ENCODE measurements around the gene CDK19.

CDK19 gene

GRCh38 chr6:110800196-110800838 lies 15.0 kb downstream of the CDK19 start:
- TF ChIP-seq, protein P1, sequence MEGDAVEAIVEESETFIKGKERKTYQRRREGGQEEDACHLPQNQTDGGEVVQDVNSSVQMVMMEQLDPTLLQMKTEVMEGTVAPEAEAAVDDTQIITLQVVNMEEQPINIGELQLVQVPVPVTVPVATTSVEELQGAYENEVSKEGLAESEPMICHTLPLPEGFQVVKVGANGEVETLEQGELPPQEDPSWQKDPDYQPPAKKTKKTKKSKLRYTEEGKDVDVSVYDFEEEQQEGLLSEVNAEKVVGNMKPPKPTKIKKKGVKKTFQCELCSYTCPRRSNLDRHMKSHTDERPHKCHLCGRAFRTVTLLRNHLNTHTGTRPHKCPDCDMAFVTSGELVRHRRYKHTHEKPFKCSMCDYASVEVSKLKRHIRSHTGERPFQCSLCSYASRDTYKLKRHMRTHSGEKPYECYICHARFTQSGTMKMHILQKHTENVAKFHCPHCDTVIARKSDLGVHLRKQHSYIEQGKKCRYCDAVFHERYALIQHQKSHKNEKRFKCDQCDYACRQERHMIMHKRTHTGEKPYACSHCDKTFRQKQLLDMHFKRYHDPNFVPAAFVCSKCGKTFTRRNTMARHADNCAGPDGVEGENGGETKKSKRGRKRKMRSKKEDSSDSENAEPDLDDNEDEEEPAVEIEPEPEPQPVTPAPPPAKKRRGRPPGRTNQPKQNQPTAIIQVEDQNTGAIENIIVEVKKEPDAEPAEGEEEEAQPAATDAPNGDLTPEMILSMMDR (IDR thresholded peaks at IDR 0.05; ENCODE audit: insufficient read depth, low read depth, low read length, missing control alignments): no peak
- H3K4me3 ChIP-seq (ENCODE audit: low read depth, low read length): no peak overlapping the region
- DNase-seq (ENCODE audit: low read depth): no peak

DNA sequence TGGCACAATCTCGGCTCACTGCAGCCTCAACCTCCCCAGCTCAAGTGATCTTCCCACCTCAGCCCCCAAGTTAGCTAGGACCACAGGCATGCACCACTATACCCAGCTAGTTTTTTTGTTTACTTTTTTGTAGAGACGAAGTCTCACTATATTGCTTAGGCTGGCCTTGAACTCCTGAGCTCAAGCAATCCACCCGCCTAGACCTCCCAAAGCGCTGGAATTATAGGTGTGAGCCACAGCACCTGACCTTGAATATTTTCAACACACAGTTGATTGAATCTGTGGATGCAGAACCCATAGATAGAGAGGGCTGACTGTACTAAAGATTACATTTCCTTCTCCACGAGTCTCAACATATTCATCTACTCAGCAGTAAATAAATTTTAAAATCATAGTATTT lies 15.6 kb downstream of the CDK19 start:
- TF ChIP-seq, protein P1 (IDR thresholded peaks at IDR 0.05; ENCODE audit: insufficient read depth, low read depth, low read length, missing control alignments): no peak
- no peak overlapping the region for H3K4me3 ChIP-seq (ENCODE audit: low read depth, low read length)
- DNase-seq (ENCODE audit: low read depth): no peak

DNA sequence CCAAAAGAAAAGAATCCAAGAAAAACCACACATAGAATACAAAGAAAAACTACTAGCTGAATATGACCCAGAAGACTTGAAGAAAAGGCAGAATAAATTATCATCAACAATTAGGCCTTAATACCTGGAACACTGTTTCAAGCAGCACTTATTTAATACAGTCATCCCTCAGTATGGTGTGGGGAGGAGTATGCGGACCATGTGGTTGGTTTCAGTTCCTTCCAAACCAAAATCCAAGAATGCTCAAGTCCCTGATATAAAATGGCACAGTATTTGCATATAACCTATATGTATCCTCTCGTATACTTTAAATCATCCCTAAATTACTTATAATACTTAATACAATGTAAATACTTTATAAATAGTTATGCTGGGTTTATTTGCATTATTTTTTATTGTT lies 16.1 kb downstream of the CDK19 start:
- DNase-seq (ENCODE audit: low read depth): peak; percentile 50
- TF ChIP-seq, protein P1 (IDR thresholded peaks at IDR 0.05; ENCODE audit: insufficient read depth, low read depth, low read length, missing control alignments): no peak
- no peak overlapping the region for H3K4me3 ChIP-seq (ENCODE audit: low read depth, low read length)

DNA sequence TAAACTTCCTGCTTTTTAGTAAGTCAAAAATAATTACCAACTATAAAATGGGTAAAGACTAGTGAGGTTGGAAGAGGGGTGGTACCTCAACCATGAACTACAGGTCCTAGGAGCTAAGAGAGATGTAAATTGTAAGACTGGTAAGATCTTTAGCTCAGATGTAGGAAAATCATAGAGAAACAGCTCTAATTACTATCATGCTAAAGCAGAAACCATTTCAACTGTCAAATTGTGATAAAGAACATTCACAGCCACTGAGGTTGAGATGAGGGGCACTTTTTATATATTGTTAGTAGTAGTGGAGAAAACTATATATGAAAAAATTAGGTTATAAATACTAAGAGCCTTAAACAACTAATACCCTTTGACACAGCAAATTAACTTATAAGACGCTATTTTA lies 20.0 kb downstream of the CDK19 start:
- TF ChIP-seq, protein P1 (IDR thresholded peaks at IDR 0.05; ENCODE audit: insufficient read depth, low read depth, low read length, missing control alignments): no peak
- DNase-seq (ENCODE audit: low read depth): no peak
- H3K4me3 ChIP-seq (ENCODE audit: low read depth, low read length): no peak overlapping the region

- DNase-seq (ENCODE audit: low read depth): no peak
- no peak overlapping the region for H3K4me3 ChIP-seq (ENCODE audit: low read depth, low read length)
- TF ChIP-seq, protein P1 (IDR thresholded peaks at IDR 0.05; ENCODE audit: insufficient read depth, low read depth, low read length, missing control alignments): no peak
Measured at GRCh38 chr6:110786696-110787095, 28.6 kb downstream of the CDK19 start.

DNA sequence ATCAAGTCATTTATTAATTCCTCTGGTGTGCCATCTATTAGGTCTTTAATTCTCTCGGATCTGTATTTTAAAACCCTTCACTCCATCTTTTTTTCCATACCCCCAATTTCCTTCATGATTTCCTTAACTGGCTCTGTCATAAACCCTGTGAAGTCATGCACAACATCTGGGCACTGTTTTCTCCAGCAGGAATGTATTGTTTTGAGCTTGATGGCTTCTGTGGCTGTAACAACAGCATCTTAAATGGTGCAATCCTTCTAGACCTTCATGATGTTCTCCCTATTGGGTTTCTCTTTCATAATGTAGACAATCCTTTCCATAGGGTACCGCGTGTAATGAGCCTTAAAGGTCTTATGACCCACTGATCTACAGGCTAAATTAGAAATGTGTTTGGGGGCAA lies 29.0 kb downstream of the CDK19 start:
- no peak for DNase-seq (ENCODE audit: low read depth)
- TF ChIP-seq, protein P1 (IDR thresholded peaks at IDR 0.05; ENCODE audit: insufficient read depth, low read depth, low read length, missing control alignments): no peak
- no peak overlapping the region for H3K4me3 ChIP-seq (ENCODE audit: low read depth, low read length)

GRCh38 chr6:110784610-110784979 lies 30.7 kb downstream of the CDK19 start:
- DNase-seq (ENCODE audit: low read depth): no peak
- TF ChIP-seq, protein P1 (IDR thresholded peaks at IDR 0.05; ENCODE audit: insufficient read depth, low read depth, low read length, missing control alignments): no peak
- H3K4me3 ChIP-seq (ENCODE audit: low read depth, low read length): no peak overlapping the region

Measured in GM12865 (cell line).